ENCODE results near the gene CLPTM1. TPM values are rescaled to one million over a fixed set of nuclear protein-coding genes. Genes with fewer than 3 reads are reported as not detected.

CLPTM1 gene
- total RNA-seq, 1 experiment from 2014 or later = 82.0 TPM

GRCh38 chr19:45010306-45010705, 55.1 kb downstream of the CLPTM1 start:
- H3K27ac Mint-ChIP-seq = peak overlapping the region in 1 of 3 experiments; percentile 49; a peak in 1 of 7 replicates

More at GRCh38 chr19:45010306-45010705, 55.1 kb downstream of the CLPTM1 start:
- no peak for DNase-seq
- Histone ChIP-seq H4K8ac (replicated peaks; ENCODE audit: insufficient read length, low read depth, low read length) (no peak overlapping the region), H3K79me1 (ENCODE audit: insufficient read depth, low read depth, low read length, poor library complexity, severe bottlenecking) (no peaks in the 10 kb centered on the region), H3K27ac (ENCODE audit: insufficient read length, low read depth, low read length) (no peak overlapping the region), H4K20me1 (ENCODE audit: control insufficient read depth, insufficient read depth, insufficient read length) (no peaks in the 10 kb centered on the region), H2AK5ac (ENCODE audit: insufficient read length, low read length) (no peak overlapping the region), H3K23me2 (ENCODE audit: insufficient read length, low read depth, low read length, poor library complexity, severe bottlenecking) (no peaks in the 10 kb centered on the region), H3K23ac (ENCODE audit: insufficient read length, low read depth, low read length) (no peak overlapping the region), H2BK5ac (ENCODE audit: insufficient read length, low read length) (no peak overlapping the region), H3K56ac (ENCODE audit: insufficient read length, low read depth, low read length) (no peak overlapping the region), H4K91ac (ENCODE audit: insufficient read length, low read depth, low read length) (no peak overlapping the region), H3K18ac (ENCODE audit: insufficient read length, low read depth, low read length) (no peak overlapping the region), H3K14ac (ENCODE audit: insufficient read depth, low read length) (no peak overlapping the region), H2BK12ac (ENCODE audit: insufficient read length, low read depth, low read length) (no peak overlapping the region), H3K27me3 (ENCODE audit: insufficient read depth, low read length) (no peaks in the 10 kb centered on the region), H3T11ph (ENCODE audit: low read length) (no peak overlapping the region), H3K79me2 (ENCODE audit: insufficient read depth, low read length) (no peaks in the 10 kb centered on the region), H2BK15ac (ENCODE audit: low read depth, low read length) (no peak overlapping the region), H4K5ac (ENCODE audit: insufficient read length, low read depth, low read length) (no peak overlapping the region), H3K4me2 (ENCODE audit: insufficient read depth, insufficient read length, low read length) (no peak overlapping the region), H3K4me1 (ENCODE audit: insufficient read depth, low read length) (no peaks in the 10 kb centered on the region), H3K9me3 (ENCODE audit: control insufficient read depth, low read depth, low read length) (no peaks in the 10 kb centered on the region), H2BK120ac (ENCODE audit: low read depth, low read length, poor library complexity, severe bottlenecking) (no peak overlapping the region), H2BK20ac (ENCODE audit: low read depth, low read length, poor library complexity, severe bottlenecking) (no peak overlapping the region), H3K4ac (ENCODE audit: low read depth, low read length) (no peak overlapping the region), H3K9ac (ENCODE audit: extremely low read depth, insufficient read length, low read length) (no peak overlapping the region), H2AFZ (ENCODE audit: low read length) (no peak overlapping the region)
- no peaks in the 10 kb centered on the region for H3K27me3 Mint-ChIP-seq (ENCODE audit: low read depth)
- no peaks in the 10 kb centered on the region for H3K9me3 Mint-ChIP-seq
- peaks cover 0 to 6% (median 4%) of the 10 kb centered on the region in 3 experiments; a peak in 2 of 7 replicates for H3K36me3 Mint-ChIP-seq (ENCODE audit: insufficient read depth in 1 of 3, low read depth in 3 of 3)
- no CpG with 5 or more reads among the region's 6 CpGs for WGBS (ENCODE audit: extremely low coverage, insufficient read length, low lambda C conversion rate)
- no peak for TF ChIP-seq CTCF (conservative IDR thresholded peaks at IDR 0.05)
- 0 out of 4 replicates have a peak, but pooled peaks cover 0 to 2% of the 10 kb centered on the region in 2 experiments for H3K4me1 Mint-ChIP-seq
- H3K4me3 Mint-ChIP-seq = no peak overlapping the region
